ENCODE data around the gene PWP2. TPM values are rescaled to one million over a fixed set of nuclear protein-coding genes. Genes with fewer than 3 reads are reported as not detected.

The PWP2 gene
- total RNA-seq, 1 experiment from 2014 or later: 6.0 TPM

DNA sequence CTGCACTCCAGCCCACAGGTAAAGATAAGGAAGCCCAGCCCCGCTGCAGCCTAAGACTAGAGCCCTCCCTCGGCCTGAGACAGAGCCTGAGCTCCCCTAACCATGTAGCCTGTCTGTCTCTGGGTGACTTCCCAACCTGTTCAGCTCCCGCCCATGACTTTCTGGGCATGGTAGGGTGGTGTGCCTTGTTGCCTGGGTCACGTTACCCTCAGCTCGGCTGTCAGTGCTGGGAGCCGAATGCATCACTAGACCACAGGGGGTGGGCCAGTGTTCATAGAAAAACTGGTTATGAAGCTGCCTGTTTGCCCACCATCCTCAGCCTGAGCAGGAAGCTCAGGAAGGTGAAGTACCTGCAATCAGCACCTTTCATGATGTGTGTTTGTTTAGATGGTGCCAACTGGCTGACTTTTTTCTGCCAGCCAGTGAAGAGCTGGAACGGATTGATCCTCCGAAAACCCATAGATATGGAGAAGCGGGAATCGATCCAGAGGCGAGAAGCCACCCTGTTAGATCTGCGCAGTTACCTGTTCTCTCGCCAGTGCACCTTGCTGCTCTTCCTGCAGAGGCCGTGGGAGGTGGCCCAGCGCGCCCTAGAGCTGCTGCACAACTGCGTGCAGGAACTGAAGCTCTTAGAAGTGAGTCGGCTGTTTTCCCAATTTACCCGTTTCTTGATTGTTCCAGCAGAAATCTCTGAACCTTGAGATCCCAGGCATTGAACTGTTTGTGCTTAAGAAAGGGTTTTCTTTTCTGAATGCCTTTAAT, 43.9 kb upstream of the PWP2 start:
- Histone ChIP-seq H4K20me1 (ENCODE audit: control insufficient read depth, insufficient read depth, insufficient read length) (no peaks in the 10 kb centered on the region), H2AFZ (ENCODE audit: low read length) (no peak overlapping the region), H3T11ph (ENCODE audit: low read length) (no peak overlapping the region), H3K23me2 (ENCODE audit: insufficient read length, low read depth, low read length, poor library complexity, severe bottlenecking) (no peaks in the 10 kb centered on the region), H3K79me1 (ENCODE audit: insufficient read depth, low read depth, low read length, poor library complexity, severe bottlenecking) (no peaks in the 10 kb centered on the region), H2BK15ac (ENCODE audit: low read depth, low read length) (no peak overlapping the region), H4K5ac (ENCODE audit: insufficient read length, low read depth, low read length) (no peak overlapping the region), H4K91ac (ENCODE audit: insufficient read length, low read depth, low read length) (no peak overlapping the region), H3K27ac (ENCODE audit: insufficient read length, low read depth, low read length) (no peak overlapping the region), H2BK5ac (ENCODE audit: insufficient read length, low read length) (no peak overlapping the region), H2BK12ac (ENCODE audit: insufficient read length, low read depth, low read length) (no peak overlapping the region), H3K23ac (ENCODE audit: insufficient read length, low read depth, low read length) (no peak overlapping the region), H3K9ac (ENCODE audit: extremely low read depth, insufficient read length, low read length) (no peak overlapping the region), H3K4ac (ENCODE audit: low read depth, low read length) (no peak overlapping the region), H3K79me2 (ENCODE audit: insufficient read depth, low read length) (no peaks in the 10 kb centered on the region), H3K18ac (ENCODE audit: insufficient read length, low read depth, low read length) (no peak overlapping the region), H3K4me1 (ENCODE audit: insufficient read depth, low read length) (no peaks in the 10 kb centered on the region), H2AK5ac (ENCODE audit: insufficient read length, low read length) (no peak overlapping the region), H2BK20ac (ENCODE audit: low read depth, low read length, poor library complexity, severe bottlenecking) (no peak overlapping the region), H4K8ac (replicated peaks; ENCODE audit: insufficient read length, low read depth, low read length) (no peak overlapping the region), H2BK120ac (ENCODE audit: low read depth, low read length, poor library complexity, severe bottlenecking) (no peak overlapping the region), H3K4me2 (ENCODE audit: insufficient read depth, insufficient read length, low read length) (no peak overlapping the region), H3K56ac (ENCODE audit: insufficient read length, low read depth, low read length) (no peak overlapping the region), H3K14ac (ENCODE audit: insufficient read depth, low read length) (no peak overlapping the region), H3K27me3 (ENCODE audit: insufficient read depth, low read length) (no peaks in the 10 kb centered on the region), H3K9me3 (ENCODE audit: control insufficient read depth, low read depth, low read length) (no peaks in the 10 kb centered on the region)
- Mint-ChIP-seq H3K4me1 (peaks cover 10 to 13% of the 10 kb centered on the region in 2 experiments), H3K27ac (peak overlapping the region; percentile 50 to 80 (median 73); a peak in 4 of 7 replicates), H3K4me3 (no peak overlapping the region), H3K27me3 (ENCODE audit: low read depth) (no peaks in the 10 kb centered on the region; the same call in 1 of the 2 replicates), H3K9me3 (no peaks in the 10 kb centered on the region), H3K36me3 (ENCODE audit: insufficient read depth in 1 of 3, low read depth in 3 of 3) (peaks cover 13 to 52% (median 39%) of the 10 kb centered on the region in 3 experiments; a peak in 6 of 7 replicates)
- no CpG with 5 or more reads among the region's 19 CpGs for WGBS (ENCODE audit: extremely low coverage, insufficient read length, low lambda C conversion rate)
- TF ChIP-seq, protein P1, sequence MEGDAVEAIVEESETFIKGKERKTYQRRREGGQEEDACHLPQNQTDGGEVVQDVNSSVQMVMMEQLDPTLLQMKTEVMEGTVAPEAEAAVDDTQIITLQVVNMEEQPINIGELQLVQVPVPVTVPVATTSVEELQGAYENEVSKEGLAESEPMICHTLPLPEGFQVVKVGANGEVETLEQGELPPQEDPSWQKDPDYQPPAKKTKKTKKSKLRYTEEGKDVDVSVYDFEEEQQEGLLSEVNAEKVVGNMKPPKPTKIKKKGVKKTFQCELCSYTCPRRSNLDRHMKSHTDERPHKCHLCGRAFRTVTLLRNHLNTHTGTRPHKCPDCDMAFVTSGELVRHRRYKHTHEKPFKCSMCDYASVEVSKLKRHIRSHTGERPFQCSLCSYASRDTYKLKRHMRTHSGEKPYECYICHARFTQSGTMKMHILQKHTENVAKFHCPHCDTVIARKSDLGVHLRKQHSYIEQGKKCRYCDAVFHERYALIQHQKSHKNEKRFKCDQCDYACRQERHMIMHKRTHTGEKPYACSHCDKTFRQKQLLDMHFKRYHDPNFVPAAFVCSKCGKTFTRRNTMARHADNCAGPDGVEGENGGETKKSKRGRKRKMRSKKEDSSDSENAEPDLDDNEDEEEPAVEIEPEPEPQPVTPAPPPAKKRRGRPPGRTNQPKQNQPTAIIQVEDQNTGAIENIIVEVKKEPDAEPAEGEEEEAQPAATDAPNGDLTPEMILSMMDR (conservative IDR thresholded peaks at IDR 0.05): no peak
- no peak for DNase-seq

All from H9 (cell line).